Endothelial cell of umbilical vein (primary cell): ENCODE results near the gene FBXO40.

Experiments used
- CTCF ChIP-seq, 2 donors: IDR thresholded peaks; 1 replicate in 1 of 2; 2 replicates in 1 of 2; pipeline ENCODE4 v1.5.1; 2011; ENCODE audit warnings: low read length in 2 of 2, mild to moderate bottlenecking in 2 of 2, moderate library complexity in 2 of 2, control low read depth in 1 of 2, inconsistent platforms in 1 of 2, low read depth in 1 of 2; ENCODE audit not compliant: insufficient read depth in 1 of 2; ENCODE audit errors: extremely low read depth in 1 of 2
- EZH2 ChIP-seq: IDR thresholded peaks from 2 replicates; pipeline ENCODE4 v1.6.1; 2012; ENCODE audit warnings: borderline replicate concordance, low read depth, mild to moderate bottlenecking, moderate library complexity, low read length, inconsistent platforms; ENCODE audit not compliant: severe bottlenecking
- FOS ChIP-seq: IDR thresholded peaks from 2 replicates; pipeline ENCODE4 v1.6.1; 2011; ENCODE audit warnings: mild to moderate bottlenecking, low read length, moderate library complexity, borderline replicate concordance; ENCODE audit not compliant: insufficient read depth
- GATA2 ChIP-seq: IDR thresholded peaks from 2 replicates; pipeline ENCODE4 v1.7.0; 2011; ENCODE audit warnings: low read depth, mild to moderate bottlenecking, moderate library complexity, mixed read lengths, low read length; ENCODE audit not compliant: insufficient read length, insufficient read depth
- JUN ChIP-seq: IDR thresholded peaks from 2 replicates; pipeline ENCODE4 v1.6.1; 2011; ENCODE audit warnings: borderline replicate concordance, low read depth; ENCODE audit not compliant: insufficient read length, insufficient read depth
- MAX ChIP-seq: IDR thresholded peaks from 2 replicates; pipeline ENCODE4 v1.6.1; 2011; ENCODE audit not compliant: insufficient read depth, insufficient read length
- MYC ChIP-seq: IDR thresholded peaks from one replicate; pipeline ENCODE4 v1.6.1; 2011; ENCODE audit warnings: mild to moderate bottlenecking, low read depth, low read length
- POLR2A ChIP-seq: IDR thresholded peaks from 2 replicates; pipeline ENCODE4 v1.6.1; 2012; ENCODE audit warnings: low read depth, mild to moderate bottlenecking, control low read depth, low read length
- POLR2AphosphoS5 ChIP-seq: IDR thresholded peaks from 2 replicates; pipeline ENCODE4 v1.6.1; 2012; ENCODE audit warnings: low read depth, mild to moderate bottlenecking, control low read depth, low read length, moderate library complexity; ENCODE audit not compliant: insufficient read depth

GRCh38 chr3:121581691-121582090 is 11.5 kb upstream of the FBXO40 start:
- TF ChIP-seq CTCF (IDR thresholded peaks at IDR 0.05; ENCODE audit: extremely low read depth in 1 of 2, insufficient read depth in 1 of 2, low read depth in 1 of 2, low read length in 2 of 2) = no peak
- no peak for TF ChIP-seq EZH2
- no peak for TF ChIP-seq POLR2A
- TF ChIP-seq MYC = no peak
- TF ChIP-seq MAX = no peak
- no peak for TF ChIP-seq POLR2AphosphoS5
- TF ChIP-seq JUN = no peak
- no peak for TF ChIP-seq FOS
- TF ChIP-seq GATA2 = no peak
